ENCODE measurements around the gene UBA52.
"Not testable (repeated sequence)": the region's sequence is repeated elsewhere in the genome, so short reads cannot be mapped to it uniquely, and the experiment has no call there.

UBA52 gene

GRCh38 chr19:18590273-18591272, 18.9 kb downstream of the UBA52 start:
- in situ Hi-C loops (cut with HindIII; ENCODE audit: low sequenced_read_pairs), result no loop called here

- in situ Hi-C loops (cut with HindIII; ENCODE audit: low sequenced_read_pairs), result no loop called here
Observed at GRCh38 chr19:18591735-18592385, 20.2 kb downstream of the UBA52 start.

GRCh38 chr19:18592732-18593131, 21.1 kb downstream of the UBA52 start:
- in situ Hi-C loops (cut with HindIII; ENCODE audit: low sequenced_read_pairs), result not testable (repeated sequence)

- in situ Hi-C loops (cut with HindIII; ENCODE audit: low sequenced_read_pairs), result no loop called here
Observed at GRCh38 chr19:18593367-18594095, 21.9 kb downstream of the UBA52 start.

- in situ Hi-C loops (cut with HindIII; ENCODE audit: low sequenced_read_pairs), result no loop called here
Observed at GRCh38 chr19:18594096-18594823, 22.6 kb downstream of the UBA52 start.

- in situ Hi-C loops (cut with HindIII; ENCODE audit: low sequenced_read_pairs), result no loop called here
Observed at GRCh38 chr19:18594824-18595373, 23.2 kb downstream of the UBA52 start.

- in situ Hi-C loops (cut with HindIII; ENCODE audit: low sequenced_read_pairs), result no loop called here
Observed at GRCh38 chr19:18595475-18595874, 23.8 kb downstream of the UBA52 start.

- in situ Hi-C loops (cut with HindIII; ENCODE audit: low sequenced_read_pairs), result no loop called here
Observed at GRCh38 chr19:18596752-18597157, 25.1 kb downstream of the UBA52 start.

GRCh38 chr19:18597809-18598660, 26.4 kb downstream of the UBA52 start:
- in situ Hi-C loops (cut with HindIII; ENCODE audit: low sequenced_read_pairs), result no loop called here

- in situ Hi-C loops (cut with HindIII; ENCODE audit: low sequenced_read_pairs), result no loop called here
Observed at GRCh38 chr19:18599485-18599884, 27.8 kb downstream of the UBA52 start.

GRCh38 chr19:18600692-18601397, 29.2 kb downstream of the UBA52 start:
- in situ Hi-C loops (cut with HindIII; ENCODE audit: low sequenced_read_pairs), result not testable (repeated sequence)

GRCh38 chr19:18601875-18602274, 30.2 kb downstream of the UBA52 start:
- in situ Hi-C loops (cut with HindIII; ENCODE audit: low sequenced_read_pairs), result no loop called here

- in situ Hi-C loops (cut with HindIII; ENCODE audit: low sequenced_read_pairs), result no loop called here
Observed at GRCh38 chr19:18603255-18603957, 31.7 kb downstream of the UBA52 start.

- in situ Hi-C loops (cut with HindIII; ENCODE audit: low sequenced_read_pairs), result no loop called here
Observed at GRCh38 chr19:18603958-18604819, 32.5 kb downstream of the UBA52 start.

GRCh38 chr19:18604820-18605159, 33.1 kb downstream of the UBA52 start:
- in situ Hi-C loops (cut with HindIII; ENCODE audit: low sequenced_read_pairs), result no loop called here

- in situ Hi-C loops (cut with HindIII; ENCODE audit: low sequenced_read_pairs), result no loop called here
Observed at GRCh38 chr19:18605196-18605545, 33.5 kb downstream of the UBA52 start.

GRCh38 chr19:18605546-18606280, 34.1 kb downstream of the UBA52 start:
- in situ Hi-C loops (cut with HindIII; ENCODE audit: low sequenced_read_pairs), result no loop called here

All from endothelial cell of hepatic sinusoid (primary cell).